Measurements from ENCODE around the gene PPM1N.

Gene PPM1N

GRCh38 chr19:45498411-45499195 is at the start of gene PPM1N:
TSS of gene PPM1N (plus strand) at chr19:45498443. CDS start at chr19:45498473, 30 bp downstream.
- peak in 1 of 2 donors; percentile 68 for DNase-seq (ENCODE audit: low read depth in 2 of 2)

- DNase-seq (ENCODE audit: low read depth in 2 of 2): no peak
Measured at GRCh38 chr19:45448887-45449299, 49.4 kb upstream of the PPM1N start.

GRCh38 chr19:45450012-45450333 is 48.3 kb upstream of the PPM1N start:
- DNase-seq (ENCODE audit: low read depth in 2 of 2): no peak

DNA sequence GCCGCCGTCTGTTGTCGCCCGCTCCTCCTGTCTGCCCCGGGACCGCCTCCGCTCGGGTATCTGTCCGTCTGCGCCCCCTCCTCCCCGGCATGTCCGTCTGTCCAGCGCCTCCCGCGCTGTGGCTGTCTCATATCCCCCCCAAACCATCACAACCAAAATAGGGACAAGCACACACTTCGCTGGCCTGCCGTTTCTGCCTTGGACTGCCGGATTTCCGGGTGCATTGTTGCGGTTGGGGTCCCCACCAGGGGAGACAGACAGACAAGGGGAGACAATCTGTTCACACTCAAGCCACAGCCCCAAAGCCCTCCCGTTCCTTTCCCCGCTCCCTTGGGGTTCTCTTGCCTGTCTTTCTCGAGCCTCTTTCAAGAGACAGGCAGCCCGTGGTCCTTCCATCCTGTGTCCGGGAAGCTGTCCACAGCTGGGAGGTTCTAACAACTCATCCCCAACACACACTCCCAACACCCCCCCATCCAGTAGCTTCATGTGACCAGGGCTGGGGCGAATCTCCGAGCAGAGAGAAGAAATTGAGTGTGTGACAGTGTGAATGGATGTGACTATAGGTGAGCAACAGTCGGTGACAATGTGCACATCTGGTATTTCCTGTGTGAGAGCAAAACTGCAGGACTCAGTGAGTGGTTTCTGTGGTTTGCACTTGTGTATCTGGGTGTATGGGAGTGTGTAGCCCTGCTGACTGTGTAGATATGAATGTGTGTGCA is 47.0 kb upstream of the PPM1N start:
- peak; percentile 42 to 43 for DNase-seq (ENCODE audit: low read depth in 2 of 2)

DNA sequence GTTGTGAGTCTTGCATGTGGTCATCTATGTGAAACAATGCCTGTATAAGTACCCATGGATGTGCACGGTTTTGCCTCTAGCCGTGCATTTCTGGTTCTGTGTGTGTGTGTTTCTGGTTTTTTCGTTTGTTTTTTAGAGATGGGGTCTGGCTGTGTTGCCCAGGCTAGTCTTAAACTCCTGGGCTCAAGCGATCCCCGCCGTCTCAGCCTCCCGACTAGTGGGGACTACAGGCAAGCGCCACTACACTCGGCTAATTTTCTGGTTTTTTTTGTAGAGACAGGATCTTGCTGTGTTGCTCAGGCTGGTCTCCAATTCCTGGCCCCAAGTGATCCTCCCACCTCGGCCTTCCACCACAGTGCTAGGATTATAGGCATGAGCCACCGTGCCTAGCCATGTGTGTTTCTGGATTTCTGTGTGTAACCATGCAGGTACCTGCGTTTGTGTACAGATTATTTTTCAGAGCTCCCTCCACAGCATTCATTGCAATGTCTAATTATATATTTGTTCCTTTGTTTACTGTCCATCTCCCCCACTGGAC is 46.3 kb upstream of the PPM1N start:
- DNase-seq (ENCODE audit: low read depth in 2 of 2): no peak

DNA sequence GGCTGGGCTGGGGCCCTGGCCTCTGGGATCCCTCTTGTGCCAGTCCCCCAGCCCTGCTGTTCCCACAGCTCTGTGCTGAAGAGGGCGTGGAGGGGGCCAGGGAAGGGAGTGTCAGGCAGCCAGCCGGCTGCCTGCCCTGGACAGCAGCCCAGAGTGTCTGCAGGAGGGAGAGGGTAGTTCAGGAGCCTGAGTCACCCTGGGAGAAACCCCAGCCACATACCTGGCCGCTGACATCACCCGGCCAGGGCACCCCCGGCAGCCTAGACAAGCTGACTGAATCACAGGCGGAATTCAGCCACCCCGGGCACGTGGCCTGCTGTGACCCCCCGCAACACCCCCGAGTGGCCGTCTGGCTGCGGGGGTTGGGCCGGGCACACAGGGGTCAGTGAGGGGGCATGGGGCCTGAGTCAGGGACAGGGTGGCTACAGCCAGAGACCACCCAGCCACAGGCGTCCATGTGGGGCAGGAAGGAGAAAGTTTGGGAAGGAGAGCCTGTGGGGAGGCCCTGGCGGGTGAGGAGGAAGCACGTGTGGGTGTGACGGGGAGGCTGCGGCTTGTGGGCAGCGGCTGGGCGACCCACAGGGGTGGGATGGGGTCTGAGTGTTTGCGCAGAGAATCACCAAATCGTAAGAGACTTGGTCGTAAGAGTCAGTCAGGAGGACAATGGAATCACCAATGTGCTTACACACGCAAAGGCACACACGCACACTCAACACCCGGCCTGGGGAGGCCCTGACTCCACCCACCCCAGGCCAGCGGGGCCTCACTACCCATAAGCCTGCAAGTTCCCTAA is 42.3 kb upstream of the PPM1N start:
- peak in 1 of 2 donors; percentile 77 for DNase-seq (ENCODE audit: low read depth in 2 of 2)

DNA sequence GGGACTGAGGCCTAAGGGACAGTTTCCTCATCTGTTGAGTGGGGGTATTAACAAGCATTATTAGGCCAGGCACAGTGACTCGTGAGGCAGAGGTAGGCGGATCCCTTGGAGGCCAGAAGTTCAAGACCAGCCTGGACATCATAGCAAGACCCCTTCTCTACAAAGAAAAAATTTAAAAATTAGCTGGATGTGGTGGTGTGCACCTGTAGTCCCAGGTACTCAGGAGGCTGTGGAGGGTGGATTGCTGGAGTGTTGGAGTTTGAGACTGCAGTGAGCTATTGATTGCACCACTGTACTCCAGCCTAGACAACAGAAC is 41.8 kb upstream of the PPM1N start:
- no peak for DNase-seq (ENCODE audit: low read depth in 2 of 2)

GRCh38 chr19:45457776-45458175 is 40.5 kb upstream of the PPM1N start:
- DNase-seq (ENCODE audit: low read depth in 2 of 2): no peak

- DNase-seq (ENCODE audit: low read depth in 2 of 2): no peak
Measured at GRCh38 chr19:45460807-45461347, 37.4 kb upstream of the PPM1N start.

DNA sequence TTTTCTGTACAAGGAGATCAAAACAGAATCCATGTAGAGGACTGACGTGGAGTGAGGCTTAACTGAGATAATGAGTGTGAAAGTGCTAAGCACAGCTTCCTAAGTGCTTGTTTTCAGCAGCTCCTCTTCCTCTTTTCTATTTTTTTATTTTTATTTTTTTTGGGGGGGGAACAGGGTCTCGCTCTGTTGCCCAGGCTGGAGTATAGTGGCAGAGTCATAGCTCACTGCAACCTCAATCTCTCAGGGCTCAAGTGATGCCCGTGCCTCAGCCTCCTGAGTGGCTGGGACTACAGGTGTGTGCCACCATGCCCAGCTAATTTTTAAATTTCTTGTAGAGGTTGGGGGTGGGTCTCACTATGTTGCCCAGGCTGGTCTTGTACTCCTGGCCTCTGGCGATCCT is 36.1 kb upstream of the PPM1N start:
- no peak for DNase-seq (ENCODE audit: low read depth in 2 of 2)

GRCh38 chr19:45463241-45463640 is 35.0 kb upstream of the PPM1N start:
- no peak for DNase-seq (ENCODE audit: low read depth in 2 of 2)

DNA sequence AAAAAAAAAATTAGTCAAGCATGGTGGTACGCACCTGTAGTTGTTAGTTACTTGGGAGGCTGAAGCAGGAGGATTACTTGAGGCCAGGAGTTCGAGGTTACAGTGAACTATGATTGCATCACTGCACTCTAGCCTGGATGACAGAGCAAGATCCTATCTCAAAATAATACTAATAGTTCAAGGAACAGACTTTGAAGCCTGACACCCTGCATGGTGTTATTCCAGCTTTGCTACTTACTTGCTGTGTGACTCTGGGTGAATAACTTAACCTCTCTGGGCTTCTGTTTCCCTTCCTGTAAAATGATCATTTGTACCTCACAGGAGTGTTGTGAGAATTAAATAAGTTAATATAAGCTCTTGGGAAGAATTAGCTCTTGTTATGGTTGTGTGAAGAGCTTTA is 34.0 kb upstream of the PPM1N start:
- no peak for DNase-seq (ENCODE audit: low read depth in 2 of 2)

DNA sequence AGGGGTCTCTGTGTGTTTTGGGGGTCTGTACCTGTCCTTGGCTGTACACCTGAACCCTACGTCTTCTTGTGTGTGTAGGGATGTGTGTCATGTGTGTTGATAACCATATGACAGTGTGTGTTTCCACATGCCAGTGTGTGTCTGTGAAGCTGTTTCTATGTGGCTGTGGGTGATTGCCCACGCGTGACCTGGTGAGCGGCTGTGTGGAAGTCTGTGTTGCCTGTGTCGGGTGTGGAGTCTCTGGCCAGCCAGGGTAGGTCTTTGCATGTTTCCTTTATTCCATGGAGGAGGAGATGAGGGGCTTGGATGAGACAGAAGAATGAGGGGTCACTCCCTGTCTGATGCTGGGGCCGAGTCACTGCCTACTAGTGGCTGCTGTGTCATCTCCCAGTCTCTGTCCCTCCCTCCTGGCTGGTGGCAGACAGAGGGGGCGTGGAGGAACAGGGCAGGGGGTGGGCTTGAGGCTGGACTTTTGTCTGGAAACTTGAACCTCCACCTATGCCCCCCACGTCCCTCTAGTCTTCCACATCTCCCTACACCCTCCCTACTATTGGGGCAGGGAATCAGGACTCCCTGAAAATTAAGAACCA is 33.3 kb upstream of the PPM1N start:
- no peak for DNase-seq (ENCODE audit: low read depth in 2 of 2)

DNA sequence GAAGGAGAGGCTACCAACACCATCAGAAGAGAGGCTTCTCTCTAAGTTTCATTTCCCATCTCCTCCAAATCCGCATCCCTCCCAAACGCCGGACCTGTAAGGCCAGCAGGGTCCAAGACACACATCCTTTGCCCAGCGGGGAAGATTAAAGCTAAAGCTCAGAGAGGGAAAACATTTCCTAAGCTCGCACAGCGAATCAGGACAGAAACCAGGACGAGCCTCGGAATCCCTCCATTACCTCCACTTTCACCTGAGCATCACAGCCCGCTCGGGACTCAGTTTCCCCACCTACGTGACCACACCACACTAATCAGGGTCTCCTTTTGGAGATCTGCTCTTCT is 31.2 kb upstream of the PPM1N start:
- no peak for DNase-seq (ENCODE audit: low read depth in 2 of 2)

GRCh38 chr19:45467456-45468158 is 30.6 kb upstream of the PPM1N start, which contains the start of gene FOSB:
TSS of gene FOSB (plus strand) at chr19:45467996. CDS start at chr19:45468587, 591 bp downstream.
- DNase-seq (ENCODE audit: low read depth in 2 of 2): peak; percentile 91 to 92

- peak in 1 of 2 donors; percentile 41 for DNase-seq (ENCODE audit: low read depth in 2 of 2)
Measured at GRCh38 chr19:45468159-45468651, 30.0 kb upstream of the PPM1N start.

- no peak for DNase-seq (ENCODE audit: low read depth in 2 of 2)
Measured at GRCh38 chr19:45468803-45469131, 29.5 kb upstream of the PPM1N start.

- peak; percentile 82 to 92 for DNase-seq (ENCODE audit: low read depth in 2 of 2)
Measured at GRCh38 chr19:45469132-45469944, 28.9 kb upstream of the PPM1N start.

DNA sequence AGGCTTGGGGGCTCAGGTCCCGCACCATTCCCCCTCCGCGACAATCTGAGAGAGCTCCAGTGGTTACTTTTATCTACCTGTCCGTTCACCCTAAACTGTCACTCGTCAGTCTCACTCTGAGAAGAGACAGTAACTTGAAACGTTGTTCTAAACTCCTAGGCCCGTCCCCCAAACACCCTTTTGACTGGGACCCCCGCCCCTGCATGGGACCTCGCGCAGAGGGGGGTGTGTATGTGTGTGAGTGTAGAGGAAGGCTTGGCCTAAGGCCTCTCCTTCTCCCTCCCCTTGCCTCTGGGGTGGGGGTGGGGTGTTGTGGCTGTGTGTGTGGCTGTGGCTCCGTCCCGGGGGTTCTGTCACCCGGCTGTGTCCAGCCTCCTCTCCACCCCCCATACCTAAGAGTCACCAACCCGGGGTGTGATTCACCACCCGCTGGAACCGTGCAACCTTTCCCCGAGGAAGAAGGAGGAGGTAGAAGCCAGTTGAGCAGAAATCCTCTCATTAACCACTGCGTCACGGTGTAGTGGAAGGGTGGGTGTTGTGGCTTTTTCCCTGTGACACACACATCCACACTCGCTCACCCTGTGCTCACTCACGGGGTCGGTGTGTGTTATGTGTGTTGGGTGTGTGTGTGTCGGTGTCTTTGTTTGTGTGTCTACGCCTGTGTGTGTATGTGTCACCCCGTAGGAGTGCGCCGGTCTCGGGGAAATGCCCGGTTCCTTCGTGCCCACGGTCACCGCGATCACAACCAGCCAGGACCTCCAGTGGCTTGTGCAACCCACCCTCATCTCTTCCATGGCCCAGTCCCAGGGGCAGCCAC is 28.1 kb upstream of the PPM1N start:
- no peak for DNase-seq (ENCODE audit: low read depth in 2 of 2)
